GM12872 (cell line): Measurements from ENCODE around the gene NT5DC3.

ENCODE experiments used
- CTCF ChIP-seq: IDR thresholded peaks from 3 replicates; pipeline ENCODE4 v1.5.1; 2011; ENCODE audit warnings: low read depth, mild to moderate bottlenecking, low read length, moderate library complexity; ENCODE audit not compliant: insufficient read depth

Gene NT5DC3

DNA sequence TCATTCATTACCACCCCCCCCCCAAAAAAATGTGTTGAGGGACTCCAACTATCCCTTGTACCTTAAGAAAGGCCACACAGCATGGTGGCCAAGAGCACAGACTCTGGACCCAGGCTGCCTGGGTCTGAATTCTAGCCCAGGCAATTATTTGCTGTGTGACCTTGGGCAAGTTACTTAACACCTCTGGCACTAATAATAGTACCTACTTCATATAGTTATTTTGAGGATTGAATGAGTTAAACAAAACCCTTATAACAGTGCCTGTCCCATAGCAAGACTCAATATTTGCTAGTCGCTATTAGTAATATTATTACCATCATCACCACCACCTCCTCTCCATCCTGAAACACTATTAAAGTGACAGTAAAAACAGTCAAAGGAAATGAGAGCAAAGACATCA is 37.2 kb downstream of the NT5DC3 start:
- no peak for TF ChIP-seq CTCF

DNA sequence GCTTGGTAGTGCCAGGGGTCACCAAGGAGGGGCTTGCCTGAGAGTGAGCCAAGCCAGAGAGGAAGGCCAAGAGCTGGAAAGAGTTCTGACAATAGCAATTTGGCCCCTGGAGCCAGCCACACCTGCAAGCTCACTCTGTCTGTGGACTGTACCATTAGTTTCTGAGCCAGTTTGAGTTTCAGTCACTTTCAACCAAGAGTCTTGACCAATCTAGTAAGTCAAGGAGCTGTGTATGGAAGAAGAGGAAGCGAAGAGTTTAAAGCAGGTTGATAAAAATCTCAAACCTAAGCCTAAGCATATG is 38.5 kb downstream of the NT5DC3 start:
- TF ChIP-seq CTCF = no peak

- TF ChIP-seq CTCF = no peak
These were observed 39.1 kb downstream of the NT5DC3 start for GRCh38 chr12:103801709-103802585.

GRCh38 chr12:103799857-103800771 is 40.9 kb downstream of the NT5DC3 start:
- no peak for TF ChIP-seq CTCF

GRCh38 chr12:103799504-103799856 is 41.6 kb downstream of the NT5DC3 start:
- no peak for TF ChIP-seq CTCF

- no peak for TF ChIP-seq CTCF
These were observed 42.4 kb downstream of the NT5DC3 start for GRCh38 chr12:103798586-103798985.

DNA sequence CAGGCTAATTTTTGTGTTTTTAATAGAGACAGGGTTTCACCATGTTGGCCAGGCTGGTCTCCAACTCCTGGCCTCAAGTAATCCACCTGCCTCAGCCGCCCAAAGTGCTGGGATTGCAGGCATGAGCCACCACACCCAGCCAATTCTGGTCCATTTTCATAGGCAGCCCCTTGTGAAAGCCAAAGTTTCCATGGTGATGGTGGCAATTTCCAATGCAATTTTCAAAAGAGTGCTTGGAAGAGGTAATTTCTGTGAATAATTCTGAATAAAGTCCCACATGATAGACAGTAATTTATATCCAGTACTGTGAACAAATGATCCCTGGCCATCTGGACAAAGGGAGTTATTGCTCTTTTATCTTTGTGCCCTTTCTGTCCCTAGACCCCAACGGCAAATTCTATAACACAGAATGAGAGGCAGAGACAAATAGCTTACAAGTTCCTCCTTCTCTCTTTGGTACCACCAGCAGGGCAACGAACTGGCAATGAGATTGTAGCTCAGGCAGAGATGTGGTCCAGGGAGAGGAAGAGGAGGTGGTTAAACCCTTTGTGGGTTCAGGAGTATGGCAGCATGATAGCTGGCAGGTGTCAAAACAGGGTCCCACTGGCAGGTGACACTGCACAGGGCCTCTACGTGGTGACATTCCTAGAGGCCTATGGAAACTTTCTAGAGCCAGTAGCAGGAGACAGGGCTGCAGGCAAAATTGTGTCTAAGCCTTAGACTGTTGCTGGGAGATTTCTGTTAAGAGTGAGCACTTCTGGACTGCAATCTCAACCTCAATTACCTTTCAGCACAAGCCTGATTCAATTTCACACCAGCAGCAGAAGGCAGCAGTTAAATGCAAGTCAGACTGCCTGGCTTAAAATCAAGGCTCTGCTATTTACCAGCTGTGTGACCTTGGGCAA is 46.5 kb downstream of the NT5DC3 start:
- no peak for TF ChIP-seq CTCF
